LNCAP (cell line): ENCODE measurements around the gene FLNA.

Source experiments
- CTCF ChIP-seq: fragments of 450-650 bp; IDR thresholded peaks from 2 replicates; pipeline ENCODE4 v1.5.1; 2017; ENCODE audit warnings: mild to moderate bottlenecking

FLNA gene

GRCh38 chrX:154411981-154412340, 37.5 kb upstream of the FLNA start:
- no peak for TF ChIP-seq CTCF

- TF ChIP-seq CTCF = no peak
These were observed 34.9 kb upstream of the FLNA start, which contains the start of gene DNASE1L1 for GRCh38 chrX:154409222-154409871. Gene DNASE1L1, minus strand, starts transcription at chrX:154409254. Its CDS starts 3,686 bp downstream, at chrX:154405568.

DNA sequence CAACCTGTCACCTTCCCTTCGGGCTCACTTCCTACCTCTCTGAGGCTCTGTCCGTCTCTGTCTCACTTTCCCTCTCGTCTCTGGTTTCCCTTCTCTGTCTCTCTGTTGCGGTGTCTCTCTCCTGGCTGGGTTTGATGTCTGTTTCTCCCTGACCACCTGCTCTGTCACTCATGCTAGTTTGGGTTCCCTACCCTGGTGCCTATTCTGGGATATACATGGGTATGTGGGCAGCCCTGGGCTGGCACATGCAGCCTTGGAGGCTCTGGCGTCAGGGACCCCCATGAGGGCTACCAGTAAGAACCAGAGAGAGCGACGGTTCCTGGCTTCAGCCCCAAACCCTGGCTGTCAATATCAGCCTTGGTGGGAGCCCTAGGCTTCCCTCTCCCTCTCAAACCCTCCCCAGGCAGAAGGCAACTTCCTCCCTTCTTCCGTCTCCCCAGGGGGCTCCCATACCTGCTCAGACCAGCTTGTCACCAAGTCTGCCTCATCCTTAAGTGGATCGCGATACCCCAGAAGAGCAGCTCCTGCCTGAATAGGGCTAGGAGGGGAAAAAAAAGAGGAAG, 34.3 kb upstream of the FLNA start:
- no peak for TF ChIP-seq CTCF

GRCh38 chrX:154404625-154405192, 30.3 kb upstream of the FLNA start:
- TF ChIP-seq CTCF = no peak

GRCh38 chrX:154403858-154404257, 29.4 kb upstream of the FLNA start:
- no peak for TF ChIP-seq CTCF

- TF ChIP-seq CTCF = no peak
These were observed 28.8 kb upstream of the FLNA start for GRCh38 chrX:154403192-154403591.

- no peak for TF ChIP-seq CTCF
These were observed 28.2 kb upstream of the FLNA start for GRCh38 chrX:154402622-154403127.
